HCT116 (cell line): Measurements from ENCODE around the gene ATAD3C. TPM values are rescaled to one million over a fixed set of nuclear protein-coding genes. Genes with fewer than 3 reads are reported as not detected.

Experiments used
- ATAC-seq: fragments of 200-7000 bp; cut with Tn5 transposase; 2 replicates; pipeline ENCODE4 v1.9.1; 2020; ENCODE audit warnings: mild to moderate bottlenecking, moderate library complexity
- BruUV-seq: library from RNA; stranded (reverse); fragments of 400-500 nt; replicated peaks from 2 replicates; lab custom pipeline; 2021; lab: Mats Ljungman, UMichigan
- CTCF ChIA-PET: fragments of 300-600 bp; sonication (Branson Sonifier 250); formaldehyde crosslinking; loops from one replicate; lab custom pipeline; 2021; ENCODE audit warnings: antibody characterized with exemption; lab: Charles Lee
- POLR2A ChIA-PET: fragments of 300-600, 350-600 bp; sonication (Branson Sonifier 250); formaldehyde crosslinking; loops from one replicate; lab custom pipeline; 2021; ENCODE audit warnings: antibody characterized with exemption; lab: Charles Lee
- RAD21 ChIA-PET, 2 experiments: fragments of 300-600 bp; sonication (Branson Sonifier 250); formaldehyde crosslinking; loops; one replicate each; lab custom pipeline; 2023; ENCODE audit warnings: low total read pairs in 2 of 2; ENCODE audit not compliant: uncharacterized antibody in 2 of 2, unreplicated experiment in 2 of 2, low non-redundant PET in 1 of 2; lab: Charles Lee
- DNase-seq: peaks from one replicate; pipeline ENCODE4 v3.0.0-alpha.2; 2010; ENCODE audit warnings: low read depth, low spot score
- H2AFZ ChIP-seq: fragments of 200-600 bp; shearing (Covaris generic), sonication (generic); 2 replicates; pipeline ENCODE4 v1.6.1; 2017; ENCODE audit warnings: low read depth, mixed run types, mixed read lengths, antibody characterized with exemption, low read length; ENCODE audit not compliant: poor library complexity, severe bottlenecking
- H3K27ac ChIP-seq: 2 replicates; pipeline ENCODE4 v1.5.1; 2012; ENCODE audit warnings: low read depth, low read length
- H3K27me3 ChIP-seq: fragments of 200-600 bp; sonication (generic); 2 replicates; pipeline ENCODE4 v1.6.1; 2016; ENCODE audit warnings: mixed run types, low read length, mixed read lengths; ENCODE audit not compliant: insufficient read depth
- H3K36me3 ChIP-seq, 2 experiments: fragments of 200-500 bp in 1 of 2; fragments of 200-600 bp in 1 of 2; sonication (Bioruptor generic) in 1 of 2; sonication (generic) in 1 of 2; 2 replicates each; pipeline versions ENCODE4 v1.5.1 to v1.6.1; 2014 to 2016; ENCODE audit warnings: low read length in 2 of 2, inconsistent platforms in 1 of 2, mixed read lengths in 1 of 2, mixed run types in 1 of 2; ENCODE audit not compliant: insufficient read depth in 2 of 2, control insufficient read depth in 1 of 2
- H3K4me1 ChIP-seq, 2 experiments: fragments of 200-600 bp in 1 of 2; sonication (generic) in 1 of 2; 2 replicates each; pipeline versions ENCODE4 v1.5.1 to v1.6.1; 2012 to 2017; ENCODE audit warnings: low read length in 2 of 2, inconsistent platforms in 1 of 2, mild to moderate bottlenecking in 1 of 2, mixed read lengths in 1 of 2, mixed run types in 1 of 2, moderate library complexity in 1 of 2; ENCODE audit not compliant: insufficient read depth in 2 of 2, control insufficient read depth in 1 of 2
- H3K4me2 ChIP-seq: fragments of 200-600 bp; sonication (generic); 2 replicates; pipeline ENCODE4 v1.6.1; 2017; ENCODE audit warnings: mixed run types, low read length, mixed read lengths
- H3K4me3 ChIP-seq, 2 experiments: fragments of 200-600 bp in 1 of 2; sonication (generic) in 1 of 2; replicated peaks in 1 of 2; 2 replicates each; pipeline ENCODE4 v1.5.1; 2011 to 2016; ENCODE audit warnings: low read length in 2 of 2, control low read depth in 1 of 2, low read depth in 1 of 2, mild to moderate bottlenecking in 1 of 2, mixed read lengths in 1 of 2, mixed run types in 1 of 2
- H3K79me2 ChIP-seq: fragments of 200-600 bp; sonication (generic); 2 replicates; pipeline ENCODE4 v1.6.1; 2017; ENCODE audit warnings: mild to moderate bottlenecking, mixed run types, low read length, moderate library complexity, mixed read lengths; ENCODE audit not compliant: insufficient read depth
- H3K9ac ChIP-seq: fragments of 200-600 bp; sonication (generic); 2 replicates; pipeline ENCODE4 v1.6.1; 2016; ENCODE audit warnings: low read length, mixed read lengths
- H3K9me2 ChIP-seq: fragments of 200-600 bp; sonication (generic), shearing (Covaris generic); 2 replicates; pipeline ENCODE4 v1.6.1; 2017; ENCODE audit warnings: mixed run types, mild to moderate bottlenecking, moderate library complexity; ENCODE audit not compliant: insufficient read depth
- H3K9me3 ChIP-seq, 2 experiments: fragments of 200-500 bp in 1 of 2; fragments of 200-600 bp in 1 of 2; sonication (Bioruptor generic) in 1 of 2; sonication (generic) in 1 of 2; 2 replicates each; pipeline ENCODE4 v1.6.1; 2014 to 2017; ENCODE audit warnings: low read length in 2 of 2, mixed read lengths in 2 of 2, inconsistent platforms in 1 of 2, low read depth in 1 of 2, mild to moderate bottlenecking in 1 of 2, mixed run types in 1 of 2, moderate library complexity in 1 of 2; ENCODE audit not compliant: control insufficient read depth in 1 of 2, insufficient read depth in 1 of 2
- H4K20me1 ChIP-seq: fragments of 200-600 bp; sonication (generic), shearing (Covaris generic); 2 replicates; pipeline ENCODE4 v1.6.1; 2017; ENCODE audit warnings: mixed run types, mild to moderate bottlenecking, moderate library complexity; ENCODE audit not compliant: insufficient read depth
- CBX3 ChIP-seq: IDR thresholded peaks from 2 replicates; pipeline ENCODE4 v1.6.1; 2012; ENCODE audit warnings: low read depth
- CEBPB ChIP-seq: IDR thresholded peaks from 2 replicates; pipeline ENCODE4 v1.6.1; 2012; ENCODE audit warnings: low read depth
- EGR1 ChIP-seq: IDR thresholded peaks from 2 replicates; pipeline ENCODE4 v1.6.1; 2012; ENCODE audit warnings: low read depth
- EZH2 ChIP-seq: fragments of 200-600 bp; sonication (generic); IDR thresholded peaks from 2 replicates; pipeline ENCODE4 v1.6.1; 2017; ENCODE audit warnings: antibody characterized with exemption, mixed run types
- FOSL1 ChIP-seq: IDR thresholded peaks from 2 replicates; pipeline ENCODE4 v1.6.1; 2012; ENCODE audit warnings: low read depth
- JUND ChIP-seq: IDR thresholded peaks from 2 replicates; pipeline ENCODE4 v1.6.1; 2012
- MAX ChIP-seq: IDR thresholded peaks from 2 replicates; pipeline ENCODE4 v1.6.1; 2012
- POLR2A ChIP-seq: IDR thresholded peaks from 2 replicates; pipeline ENCODE4 v1.7.0; 2011; ENCODE audit warnings: borderline replicate concordance; ENCODE audit not compliant: insufficient read depth, insufficient read length; ENCODE audit errors: extremely low read depth
- POLR2AphosphoS5 ChIP-seq: IDR thresholded peaks from 2 replicates; pipeline ENCODE4 v1.6.1; 2011; ENCODE audit warnings: mild to moderate bottlenecking, low read depth, low read length, moderate library complexity
- RAD21 ChIP-seq: IDR thresholded peaks from 2 replicates; pipeline ENCODE4 v1.6.1; 2012; ENCODE audit warnings: low read depth, mild to moderate bottlenecking
- REST ChIP-seq: IDR thresholded peaks from 2 replicates; pipeline ENCODE4 v1.6.1; 2012; ENCODE audit warnings: low read depth
- SRF ChIP-seq: IDR thresholded peaks from 2 replicates; pipeline ENCODE4 v1.6.1; 2012; ENCODE audit warnings: low read depth
- TCF7L2 ChIP-seq: IDR thresholded peaks from 2 replicates; pipeline ENCODE4 v1.7.0; 2011; ENCODE audit warnings: borderline replicate concordance, inconsistent platforms; ENCODE audit not compliant: insufficient read depth, insufficient read length; ENCODE audit errors: extremely low read depth
- YY1 ChIP-seq: IDR thresholded peaks from 2 replicates; pipeline ENCODE4 v1.6.1; 2011; ENCODE audit warnings: low read length, low read depth, moderate library complexity, mild to moderate bottlenecking; ENCODE audit not compliant: insufficient replicate concordance; ENCODE audit errors: extremely low read depth
- ZBTB33 ChIP-seq: IDR thresholded peaks from 2 replicates; pipeline ENCODE4 v1.6.1; 2011; ENCODE audit warnings: mild to moderate bottlenecking, low read length, moderate library complexity; ENCODE audit not compliant: insufficient replicate concordance; ENCODE audit errors: extremely low read depth
- ZFX ChIP-seq: fragments of 450-650 bp; IDR thresholded peaks from 2 replicates; pipeline ENCODE4 v1.6.1; 2017
- ZNF274 ChIP-seq: fragments of 200-500 bp; sonication (Bioruptor generic); IDR thresholded peaks from 2 replicates; pipeline ENCODE4 v1.6.1; 2014; ENCODE audit warnings: mild to moderate bottlenecking, low read depth, low read length, inconsistent platforms
- intact Hi-C: fragments of 100-400 bp; cut with micrococcal nuclease; formaldehyde crosslinking; loops from 2 replicates; pipeline ENCODE4 v1.10.0; 2022
- total RNA-seq: library from RNA; stranded (reverse); gene quantifications from one replicate; pipeline ENCODE4 v1.2.1, GENCODE V29; 2021; ENCODE audit not compliant: unreplicated experiment

ATAD3C gene
- total RNA-seq, 1 experiment from 2014 or later: 0.61 TPM

- ChIA-PET CTCF (no interaction called here), RAD21 (no interaction called here), POLR2A (interaction anchor here (1.7 kb wide), 1 partner anchor 22 kb away, joined by 3 read pairs; no protein-coding TSS in a partner anchor)
- BruUV-seq: no TSS peak
- TF ChIP-seq JUND (no peak), SRF (no peak), EGR1 (no peak), POLR2A (no peak), CEBPB (no peak), RAD21 (no peak), TCF7L2 (no peak), FOSL1 (no peak), EZH2 (no peak), ZFX (no peak), REST (no peak), POLR2AphosphoS5 (no peak), YY1 (no peak), MAX (no peak), CBX3 (no peak), ZNF274 (no peak), ZBTB33 (no peak)
- Histone ChIP-seq H2AFZ (no peak overlapping the region), H3K27me3 (no peaks in the 10 kb centered on the region), H3K36me3 (no peaks in the 10 kb centered on the region), H3K79me2 (peaks cover 13% of the 10 kb centered on the region; the same call in 1 of the 2 replicates), H3K4me2 (peak overlapping the region; percentile 99), H3K9me2 (no peaks in the 10 kb centered on the region), H3K9me3 (no peaks in the 10 kb centered on the region), H3K4me3 (no peak overlapping the region), H3K9ac (peak overlapping the region; percentile 88), H3K27ac (peak overlapping the region; percentile 99), H4K20me1 (no peaks in the 10 kb centered on the region), H3K4me1 (peaks cover 45 to 64% of the 10 kb centered on the region in 2 experiments)
- DNase-seq (no peak), ATAC-seq (no peak)
- intact Hi-C loops: no loop called here
Measured at GRCh38 chr1:1430992-1431844, 18.3 kb upstream of the ATAD3C start.
